ENCODE data around the gene ONECUT2.
"Not testable (repeated sequence)": the region's sequence is repeated elsewhere in the genome, so short reads cannot be mapped to it uniquely, and the experiment has no call there.

ONECUT2 gene

DNA sequence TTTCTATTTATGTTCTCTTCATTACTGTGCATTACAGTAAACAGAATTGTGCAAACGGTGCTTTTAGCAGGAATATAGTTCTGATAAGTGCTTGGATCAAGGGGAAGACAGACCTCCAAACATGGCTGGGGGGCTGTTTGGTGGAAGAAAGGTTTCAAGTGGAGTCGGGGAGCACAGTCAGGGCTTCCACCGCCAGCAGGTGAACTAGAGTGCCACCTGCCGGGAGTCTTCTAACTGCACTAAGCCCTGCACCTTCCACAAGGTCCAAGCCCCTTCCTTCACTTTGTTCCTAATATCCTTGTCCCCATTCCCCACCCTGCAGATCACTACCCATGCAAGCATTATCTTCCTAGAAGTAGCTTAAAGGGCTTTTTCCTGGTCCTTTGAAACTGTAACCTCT is 11.1 kb downstream of the ONECUT2 start:
- DNase-seq (ENCODE audit: low read depth) = no peak

DNA sequence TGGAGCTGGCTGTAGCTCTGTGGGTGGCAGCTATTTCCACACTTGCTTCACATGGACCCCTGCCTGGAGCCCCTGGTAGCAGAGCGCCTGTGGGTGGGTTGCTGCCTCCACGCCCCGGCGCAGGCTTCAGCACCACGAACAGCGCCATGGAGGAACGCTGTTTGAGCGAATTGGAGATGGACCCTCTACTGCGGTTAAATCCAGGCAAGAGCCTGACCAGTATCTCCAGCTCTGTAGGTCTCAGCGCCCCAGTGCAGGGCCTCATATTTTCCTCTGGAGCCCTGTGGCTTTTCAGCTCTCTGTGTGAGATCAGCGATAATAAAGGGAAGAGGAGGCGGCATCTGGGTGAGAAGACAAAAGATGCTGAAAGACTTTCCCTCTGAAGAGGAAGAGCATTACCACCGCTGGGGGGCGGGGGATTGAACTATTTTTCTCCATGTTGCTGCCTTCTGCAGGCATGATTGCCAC is 12.0 kb downstream of the ONECUT2 start:
- DNase-seq (ENCODE audit: low read depth) = no peak

DNA sequence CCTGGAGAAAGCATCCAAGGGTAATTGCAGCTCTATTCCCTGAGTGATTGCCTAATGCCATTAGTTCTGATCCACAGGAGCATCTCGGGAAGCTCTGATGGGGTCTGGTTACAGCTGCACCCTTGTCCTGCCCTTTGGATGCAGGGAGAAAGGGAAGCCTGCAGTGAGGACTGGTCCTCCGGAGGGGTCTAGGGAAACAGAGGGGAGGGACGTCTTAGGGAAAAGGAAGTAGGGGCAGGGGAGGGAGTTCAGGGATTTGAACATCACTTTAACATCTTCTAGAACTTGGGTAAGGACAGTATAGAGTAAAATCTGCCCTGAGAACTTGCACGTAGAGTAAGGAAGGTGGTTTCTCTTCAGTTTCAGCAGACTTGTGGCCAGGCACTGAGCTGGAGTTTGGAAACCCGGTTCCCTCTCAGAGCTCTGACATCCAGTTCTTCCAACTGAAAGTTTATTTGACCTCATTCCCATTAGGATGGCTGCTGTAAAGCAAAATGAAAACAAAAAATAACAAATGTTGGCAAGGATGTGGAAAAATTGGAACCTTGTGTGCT is 20.5 kb downstream of the ONECUT2 start:
- no peak for DNase-seq (ENCODE audit: low read depth)

DNA sequence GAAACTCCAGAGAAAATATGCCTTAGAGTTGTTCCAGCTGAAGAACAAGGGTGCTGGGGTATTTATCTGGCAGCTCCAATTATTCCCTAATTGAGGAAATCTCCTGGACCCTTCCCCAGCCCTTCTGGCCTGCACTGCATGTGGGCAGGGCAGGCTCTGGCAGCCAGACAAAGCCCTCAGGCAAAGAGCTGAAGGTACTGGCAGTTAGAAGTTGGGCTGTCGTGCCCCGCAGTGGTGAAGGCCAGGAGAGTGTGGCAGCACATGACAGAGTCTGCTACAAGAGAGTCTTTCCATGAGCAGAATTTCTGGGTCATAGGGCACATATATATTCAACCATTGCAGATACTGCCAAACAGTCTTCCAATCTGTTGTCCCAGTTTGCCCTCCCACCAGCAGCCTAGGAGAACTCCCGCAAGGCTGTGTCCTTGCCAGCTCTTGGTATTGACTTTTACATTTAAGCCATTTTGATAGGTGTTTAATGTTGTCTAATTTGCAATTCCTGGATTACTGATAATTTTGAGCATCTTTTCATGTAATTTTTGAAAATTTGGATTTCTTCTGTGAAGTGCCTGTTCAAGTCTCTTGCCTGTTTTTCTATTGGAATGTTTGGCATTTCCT is 26.6 kb downstream of the ONECUT2 start:
- DNase-seq (ENCODE audit: low read depth) = no peak

DNA sequence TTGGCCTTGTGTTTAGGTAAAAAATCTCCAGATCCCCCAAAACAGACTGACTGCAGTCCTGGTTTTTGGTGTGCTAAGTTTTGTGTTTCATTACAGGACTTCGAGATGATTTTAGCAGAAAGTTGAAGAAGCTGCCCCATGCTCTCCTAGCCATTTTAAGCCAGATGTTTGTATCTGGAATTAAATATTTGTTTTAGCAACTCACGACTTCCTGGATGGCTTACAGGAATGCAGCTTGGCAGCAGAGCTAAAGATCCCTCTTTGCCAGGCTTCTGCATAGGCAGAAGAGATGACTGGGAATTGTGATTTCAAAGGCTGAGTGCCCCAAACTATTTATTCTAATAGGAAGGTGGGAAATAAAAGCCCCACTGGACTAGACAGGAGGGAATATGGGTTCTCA is 31.1 kb downstream of the ONECUT2 start:
- no peak for DNase-seq (ENCODE audit: low read depth)

DNA sequence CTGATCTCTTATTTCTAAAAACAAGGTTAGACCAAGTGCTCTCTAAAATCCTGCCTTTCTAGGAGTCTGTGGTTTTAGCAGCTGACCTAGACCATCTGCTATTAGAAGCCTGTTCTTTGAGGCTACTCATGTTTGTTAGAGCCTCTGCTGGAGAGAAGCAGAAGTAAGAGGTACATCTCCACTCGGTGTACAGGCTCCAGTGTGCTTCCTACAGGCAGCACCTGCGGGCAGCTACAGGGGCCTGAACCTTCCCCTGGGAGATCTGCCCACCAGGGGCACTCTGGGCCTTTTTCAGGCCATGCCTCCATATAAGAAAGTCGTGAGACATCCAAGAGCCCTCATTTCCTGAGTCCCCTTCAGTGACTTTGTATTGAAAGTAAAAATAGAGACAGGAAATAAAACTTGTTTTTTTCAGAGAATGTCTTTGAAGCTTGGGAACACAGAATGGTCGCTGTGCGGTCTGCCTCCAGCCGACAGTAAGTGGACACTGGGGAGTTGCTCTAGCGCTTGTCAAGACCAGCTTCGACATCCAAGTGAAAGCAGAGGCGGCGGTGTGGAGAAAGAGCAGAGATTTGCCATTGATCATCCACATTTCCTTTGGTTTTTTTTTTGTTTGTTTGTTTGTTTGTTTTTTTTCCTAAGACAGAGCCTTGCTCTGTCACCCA is 31.7 kb downstream of the ONECUT2 start:
- no peak for DNase-seq (ENCODE audit: low read depth)

DNA sequence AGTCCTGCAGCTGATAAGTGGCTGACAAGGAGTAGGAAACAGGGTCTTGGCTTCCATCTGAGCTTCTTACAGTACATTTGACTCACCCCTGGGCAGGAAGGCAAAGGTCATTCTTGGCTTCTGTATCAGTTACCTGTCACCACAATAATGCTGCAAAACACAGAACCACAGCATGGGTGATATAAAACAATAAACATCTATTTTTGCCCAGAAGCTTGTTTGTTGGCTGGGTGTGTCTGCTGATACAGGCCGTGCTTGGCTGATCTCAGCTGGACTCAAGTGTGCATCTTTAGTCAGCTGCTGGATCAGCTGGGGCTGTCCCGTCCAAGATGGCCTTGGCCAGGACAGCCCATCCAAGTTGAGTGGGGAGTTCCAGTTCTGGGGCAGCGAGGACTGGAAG is 34.7 kb downstream of the ONECUT2 start:
- no peak for DNase-seq (ENCODE audit: low read depth)

DNA sequence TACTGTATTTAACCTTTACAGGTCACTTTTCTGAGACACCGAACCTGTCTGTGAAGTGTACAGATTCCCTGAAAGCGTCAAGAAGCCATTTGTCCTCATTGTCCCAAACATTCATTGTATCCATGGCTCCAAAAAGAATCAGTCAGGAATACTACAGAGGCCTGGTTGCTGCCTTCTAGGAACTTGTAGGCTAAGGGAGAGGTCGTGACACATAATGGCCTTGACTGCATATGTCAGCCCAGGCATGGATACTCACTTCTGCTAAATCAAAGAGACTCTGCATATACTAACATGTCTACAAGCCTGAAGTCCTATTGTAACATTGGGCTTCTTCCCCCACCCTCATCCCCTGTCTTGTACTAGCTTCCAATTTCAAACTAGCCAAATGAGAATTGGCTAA is 40.2 kb downstream of the ONECUT2 start:
- no peak for DNase-seq (ENCODE audit: low read depth)

DNA sequence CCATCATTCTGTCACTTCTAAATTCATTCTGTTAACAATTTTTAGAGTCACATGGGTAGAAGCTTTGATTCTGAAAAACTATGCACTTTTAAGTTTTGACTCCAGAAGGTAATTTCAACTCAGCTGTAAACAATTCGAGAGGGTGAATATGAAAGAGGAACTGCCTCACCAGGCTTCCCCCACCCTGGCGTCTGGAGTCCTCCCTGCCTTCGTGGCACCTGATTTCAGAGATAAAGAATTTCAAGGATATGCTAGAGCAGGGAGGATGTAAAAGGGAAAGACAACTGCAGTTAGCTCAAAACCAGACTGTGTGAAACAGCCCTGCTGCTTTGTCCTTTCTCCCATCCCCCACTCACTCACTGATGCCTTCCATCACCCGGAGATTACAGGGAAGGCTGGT is 40.7 kb downstream of the ONECUT2 start:
- DNase-seq (ENCODE audit: low read depth) = no peak

DNA sequence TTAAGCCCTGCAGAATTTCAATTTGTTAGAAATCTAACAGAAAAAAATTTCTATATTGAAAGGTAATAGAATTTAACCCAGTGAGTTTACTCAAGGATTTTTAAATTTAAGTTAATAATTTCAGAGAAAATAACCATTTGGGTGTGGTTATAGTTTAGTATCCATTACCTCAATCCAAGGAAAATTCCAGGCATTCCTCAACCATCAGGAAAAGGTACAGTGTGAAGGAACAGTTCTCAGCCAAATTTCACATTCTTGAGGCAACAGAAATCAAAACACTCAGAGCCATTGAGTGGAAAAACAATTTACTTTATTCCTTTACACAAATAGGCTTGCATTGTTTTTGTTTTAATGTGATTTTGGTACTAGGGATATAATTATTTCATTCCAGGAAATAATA is 45.6 kb downstream of the ONECUT2 start:
- DNase-seq (ENCODE audit: low read depth) = no peak

DNA sequence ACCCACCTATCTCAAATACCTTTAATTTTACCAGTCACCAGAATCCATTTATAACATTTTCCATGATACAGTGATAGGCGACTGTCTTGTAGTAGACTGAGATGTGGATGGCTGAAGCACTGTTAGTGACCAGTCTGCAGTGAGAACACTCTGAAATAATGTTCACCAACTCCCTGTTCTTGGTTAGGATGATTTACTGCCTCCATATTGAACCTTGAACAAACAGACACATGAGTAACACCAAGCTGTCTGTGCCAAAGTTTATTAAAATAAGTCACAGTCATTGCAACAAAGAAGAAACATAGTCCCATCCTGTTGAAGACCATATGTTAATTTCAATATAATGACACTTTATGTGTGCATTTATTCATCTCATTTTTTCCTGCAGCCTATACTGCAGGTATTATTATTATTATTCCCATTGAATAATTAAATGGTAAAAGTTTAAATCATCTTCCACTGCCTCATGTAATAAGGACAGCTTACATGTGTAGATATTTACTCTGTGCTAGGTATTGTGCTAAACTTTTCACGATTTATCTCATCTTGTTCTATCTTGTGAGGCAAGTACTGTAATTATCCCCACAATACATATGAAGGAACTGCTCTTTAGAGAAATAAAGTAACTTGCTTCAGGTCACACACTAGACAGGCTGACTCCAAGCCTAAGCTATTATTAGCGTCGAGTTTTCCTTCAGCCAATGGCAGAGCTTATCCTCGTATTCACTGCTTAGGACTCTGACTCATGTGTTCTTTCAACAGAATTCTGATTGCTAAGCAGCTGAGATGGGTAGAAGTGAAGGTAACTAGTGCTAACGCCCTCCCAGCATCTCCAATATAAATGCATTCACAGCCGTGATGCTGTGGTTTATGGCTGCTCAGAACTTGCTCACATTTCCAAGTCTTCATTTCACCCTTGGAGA is 62.5 kb downstream of the ONECUT2 start:
- DNase-seq (ENCODE audit: low read depth) = no peak

DNA sequence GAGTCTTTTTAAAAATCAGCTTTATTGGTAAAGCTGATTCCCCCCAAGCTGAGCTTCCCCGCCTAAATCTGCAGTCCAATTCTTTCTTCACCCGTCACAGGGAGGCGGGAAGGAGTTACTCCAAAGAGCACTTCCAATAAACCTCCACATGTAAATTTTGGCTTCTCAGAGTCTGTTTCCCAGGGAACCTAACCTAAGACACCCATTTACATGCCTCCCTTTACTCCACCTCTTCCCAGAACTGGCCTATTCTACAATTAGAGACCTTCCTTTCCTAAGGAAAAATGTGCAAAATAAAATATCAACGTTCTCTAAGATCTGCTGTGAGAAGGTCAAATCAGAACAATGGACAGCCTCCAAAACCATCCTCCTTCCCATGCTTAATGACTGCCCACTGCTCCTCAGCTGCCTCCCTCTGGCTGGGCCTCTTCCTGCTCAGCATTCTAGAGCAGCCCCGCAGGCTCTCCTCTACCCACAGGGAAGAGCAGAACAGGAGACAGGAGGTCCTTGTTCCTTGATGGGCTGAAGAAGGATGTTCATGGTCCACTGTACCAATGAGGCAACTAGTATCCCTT is 63.6 kb downstream of the ONECUT2 start:
- DNase-seq (ENCODE audit: low read depth) = no peak

DNA sequence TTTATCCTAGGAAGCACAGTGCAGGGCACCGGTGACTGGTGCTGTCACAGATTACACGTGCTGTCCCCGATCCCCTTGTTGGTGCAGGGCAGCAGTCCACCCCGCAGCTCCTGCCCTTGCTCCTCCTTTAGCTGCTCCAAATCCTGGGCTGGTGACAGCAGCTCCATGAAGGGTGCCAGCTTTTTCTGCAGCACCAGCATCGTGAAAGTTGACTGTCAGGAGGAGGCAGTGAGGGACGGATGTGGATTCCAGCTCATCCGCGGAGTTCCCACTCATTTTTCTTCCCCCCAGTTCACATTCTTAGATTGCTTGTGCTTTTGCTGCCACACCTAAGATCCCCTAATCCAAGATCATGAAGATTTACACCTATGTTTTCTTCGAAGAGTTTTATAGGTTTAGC is 67.5 kb downstream of the ONECUT2 start:
- no peak for DNase-seq (ENCODE audit: low read depth)

DNA sequence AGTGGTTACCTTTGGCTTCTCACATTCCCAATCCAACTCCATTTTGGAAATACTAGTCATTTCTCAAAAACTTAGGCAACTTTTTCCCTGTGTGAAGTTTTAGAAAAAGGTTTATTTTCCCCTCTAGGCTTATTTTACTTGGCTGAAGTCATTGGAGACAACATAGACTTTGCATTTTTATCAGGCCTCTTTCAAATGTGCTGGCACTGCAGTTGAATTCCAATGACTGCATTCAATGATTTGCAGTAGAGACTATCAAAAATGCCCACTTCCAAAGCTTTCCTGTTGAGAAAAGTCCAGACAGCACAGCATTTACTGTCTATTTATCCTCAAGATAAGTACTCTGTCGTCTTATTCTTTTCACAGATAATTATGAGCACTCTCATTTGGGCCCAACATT is 70.1 kb downstream of the ONECUT2 start:
- no peak for DNase-seq (ENCODE audit: low read depth)

DNA sequence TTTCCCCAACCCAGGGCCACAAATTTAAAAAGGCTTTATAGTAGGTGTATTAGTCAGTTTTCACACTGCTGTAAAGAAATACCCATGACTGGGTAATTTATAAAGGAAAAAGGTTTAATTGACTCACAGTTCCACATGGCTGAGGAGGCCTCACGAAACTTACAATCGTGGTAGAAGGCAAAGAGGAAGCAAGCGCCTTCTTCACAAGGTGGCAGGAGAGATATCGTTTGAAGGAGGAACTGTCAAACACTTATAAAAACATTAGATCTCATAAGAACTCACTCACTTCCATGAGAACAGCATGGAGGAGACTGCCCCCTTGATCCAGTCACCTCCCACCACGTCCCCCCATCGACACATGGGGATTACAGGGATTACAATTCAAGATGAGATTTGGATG is 80.9 kb downstream of the ONECUT2 start:
- DNase-seq (ENCODE audit: low read depth) = no peak

DNA sequence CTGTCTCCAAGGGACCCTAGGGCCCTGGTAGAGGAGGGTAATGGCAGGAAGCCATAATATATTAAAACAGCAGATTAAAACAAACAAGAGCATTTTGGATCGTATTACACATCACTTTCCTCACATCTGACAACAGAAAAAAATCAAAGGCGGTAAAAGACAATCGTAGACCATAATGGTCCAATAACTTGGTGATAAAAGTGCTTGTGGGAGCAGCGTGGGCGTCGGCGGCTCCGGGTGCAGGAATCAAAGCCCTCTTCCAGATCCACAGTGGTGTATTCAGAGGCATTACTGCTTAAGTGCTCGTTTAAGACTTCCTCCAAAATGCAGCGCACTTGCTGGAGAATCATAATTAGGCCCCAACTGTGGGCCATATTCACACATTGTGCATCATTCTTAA is 83.4 kb downstream of the ONECUT2 start:
- DNase-seq (ENCODE audit: low read depth) = no peak

DNA sequence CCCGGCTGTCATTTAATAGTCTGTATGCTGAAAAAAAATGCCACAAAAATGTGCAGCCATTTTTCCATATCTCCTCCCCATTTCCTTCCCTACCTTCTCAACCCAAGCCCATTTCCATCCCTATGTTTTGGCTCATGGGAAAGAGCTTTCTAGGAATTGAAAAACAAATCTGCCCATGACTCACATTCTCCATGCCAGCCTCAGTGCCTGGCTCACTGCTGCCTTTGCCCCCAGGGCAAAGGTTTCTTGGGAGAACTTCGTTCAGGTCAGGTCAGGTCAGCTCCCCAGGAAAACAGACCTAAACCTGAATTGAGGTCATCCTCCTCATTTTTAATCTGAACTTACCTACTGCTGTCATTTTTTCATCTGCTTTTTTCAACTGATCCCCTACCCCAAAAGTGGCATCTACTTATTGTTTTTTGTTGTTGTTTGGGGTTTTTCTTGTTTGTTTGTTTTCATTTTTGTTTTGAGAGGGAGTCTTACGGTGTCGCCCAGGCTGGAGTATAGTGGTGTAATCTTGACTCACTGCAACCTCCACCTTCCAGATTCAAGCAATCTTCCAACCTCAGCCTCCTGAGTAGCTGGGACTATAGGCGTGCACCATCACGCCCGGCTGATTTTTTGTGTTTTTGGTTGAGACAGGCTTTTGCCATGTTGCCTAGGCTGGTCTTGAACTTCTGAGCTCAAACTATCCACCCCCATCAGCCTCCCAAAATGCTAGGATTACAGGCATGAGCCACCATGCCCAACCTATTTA is 84.7 kb downstream of the ONECUT2 start:
- DNase-seq (ENCODE audit: low read depth) = no peak

DNA sequence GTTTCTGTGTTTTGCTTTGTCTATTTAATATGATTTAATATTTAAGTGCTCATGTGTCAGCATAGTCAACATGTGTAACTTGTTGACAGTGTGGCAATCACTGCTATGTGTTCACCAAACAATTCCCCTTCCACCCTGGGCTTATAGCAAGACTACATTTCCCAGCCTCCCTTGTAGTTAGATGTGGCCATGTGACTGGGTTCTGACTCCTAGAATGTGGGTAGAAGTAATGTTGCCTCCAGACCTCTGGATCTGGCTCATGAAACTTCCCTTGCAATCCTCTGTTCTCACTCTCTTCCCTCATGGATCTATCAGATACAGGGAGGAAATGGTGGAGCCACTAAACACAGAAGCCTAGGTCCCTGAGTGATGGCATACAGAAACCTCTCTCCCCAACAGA is 87.2 kb downstream of the ONECUT2 start:
- DNase-seq (ENCODE audit: low read depth) = not testable (repeated sequence)

DNA sequence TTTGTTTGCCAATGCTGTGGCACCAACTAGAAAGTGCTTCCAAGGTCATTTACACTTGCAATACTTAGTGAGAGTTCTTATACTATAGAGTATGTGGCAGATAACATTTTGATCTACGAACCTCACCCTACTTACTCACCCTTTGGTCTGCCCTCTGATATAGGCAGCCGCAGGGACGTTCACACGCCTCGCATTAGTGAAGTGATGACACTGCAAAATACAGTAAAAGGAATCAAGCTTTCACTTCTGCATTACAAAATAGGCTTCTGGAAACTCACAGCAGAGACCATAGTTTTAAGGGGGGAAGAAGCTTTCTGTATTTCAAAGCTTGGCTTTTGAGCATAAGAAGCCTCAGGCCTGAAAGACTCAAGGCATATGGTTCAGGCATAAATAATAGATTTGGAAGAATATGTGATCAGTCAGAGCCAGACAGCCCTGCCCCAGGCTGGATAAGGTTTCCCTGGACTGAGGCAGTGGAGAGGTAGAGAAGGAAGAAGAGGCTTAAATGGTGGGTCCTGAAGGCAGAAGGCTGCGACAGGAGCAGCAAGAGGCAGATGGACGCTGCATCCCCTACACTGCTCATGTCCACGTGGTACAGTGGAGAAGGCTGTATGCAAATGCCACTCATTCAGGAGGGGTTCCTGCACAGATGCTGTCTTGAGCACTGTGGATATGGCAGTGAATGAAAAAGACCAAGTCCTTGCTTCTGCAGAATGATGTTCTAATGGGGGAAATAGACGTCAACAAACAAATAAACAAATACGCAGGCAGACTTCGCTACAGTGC is 88.2 kb downstream of the ONECUT2 start:
- DNase-seq (ENCODE audit: low read depth) = no peak

DNA sequence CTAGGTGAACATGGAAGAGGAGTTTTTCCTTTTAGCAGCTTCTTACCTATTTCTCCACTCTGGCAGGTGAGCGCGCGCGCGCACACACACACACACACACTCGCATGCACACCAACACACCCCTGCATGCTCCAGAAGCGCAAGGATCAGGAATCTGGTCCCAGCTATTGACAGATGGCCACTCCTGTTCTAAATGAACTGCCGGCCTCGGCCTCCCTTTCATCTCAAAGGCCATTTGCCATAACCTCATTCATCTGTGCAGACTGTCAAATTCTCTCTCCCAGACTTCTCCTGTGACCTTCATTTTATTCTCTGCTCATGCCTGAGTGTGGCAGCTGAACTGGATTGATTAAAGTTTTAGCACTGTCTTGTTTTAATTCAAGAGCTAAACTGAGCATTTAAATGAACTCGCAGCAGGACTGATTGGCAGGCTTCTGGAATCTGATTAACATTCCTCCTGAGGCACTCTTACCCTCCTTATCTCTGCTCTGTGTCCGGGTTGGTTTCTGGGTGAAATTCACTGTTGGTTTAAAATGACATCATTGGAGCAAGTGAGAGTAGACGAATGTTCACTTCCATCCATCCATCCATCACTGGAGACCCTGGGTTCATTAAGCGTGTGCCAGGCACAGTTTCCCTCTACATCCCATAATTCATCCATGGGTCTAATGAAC is 92.5 kb downstream of the ONECUT2 start:
- no peak for DNase-seq (ENCODE audit: low read depth)
